ENCODE data around the gene SLF2. TPM values are rescaled to one million over a fixed set of nuclear protein-coding genes. Genes with fewer than 3 reads are reported as not detected.

SLF2 gene
- total RNA-seq, 2 donors from 2014 or later = 31.5 to 38.9 TPM

GRCh38 chr10:100896876-100897461 lies 15.8 kb upstream of the SLF2 start:
- H3K9ac ChIP-seq (ENCODE audit: extremely low read depth, low read length, poor library complexity, severe bottlenecking) = no peak overlapping the region
- no peaks in the 10 kb centered on the region for H3K27me3 ChIP-seq (ENCODE audit: control insufficient read depth, insufficient read depth, low read length, poor library complexity, severe bottlenecking)
- H3K4me1 Mint-ChIP-seq = peaks cover 8% of the 10 kb centered on the region
- DNase-seq = no peak
- H3K36me3 ChIP-seq (ENCODE audit: control insufficient read depth, insufficient read depth, low read length) = no peaks in the 10 kb centered on the region
- H3K36me3 Mint-ChIP-seq (ENCODE audit: low read depth) = no peaks in the 10 kb centered on the region
- no peaks in the 10 kb centered on the region for H3K9me3 Mint-ChIP-seq
- no peak overlapping the region for H3K4me3 Mint-ChIP-seq
- no peak overlapping the region for H3K27ac Mint-ChIP-seq
- peaks cover 14% of the 10 kb centered on the region for H3K27me3 Mint-ChIP-seq (ENCODE audit: insufficient read depth)
- TF ChIP-seq CTCF (conservative IDR thresholded peaks at IDR 0.05) = no peak
- WGBS, 2 experiments (ENCODE audit: insufficient coverage in 1 of 2, insufficient read length in 1 of 2) = 67 to 86% methylated on average over 3 to 7 of the region's 7 CpGs
- H3K9me3 ChIP-seq (ENCODE audit: control insufficient read depth, low read length) = no peaks in the 10 kb centered on the region
- no peaks in the 10 kb centered on the region for H3K4me1 ChIP-seq (ENCODE audit: control insufficient read depth, insufficient read depth, low read length)
- no peak overlapping the region for H3K27ac ChIP-seq (ENCODE audit: low read depth, low read length)
- H3K4me3 ChIP-seq (ENCODE audit: low read length) = no peak overlapping the region

- no peak overlapping the region for H3K4me3 ChIP-seq (ENCODE audit: low read length)
- Mint-ChIP-seq H3K9me3 (no peaks in the 10 kb centered on the region), H3K27me3 (ENCODE audit: insufficient read depth) (peaks cover 14% of the 10 kb centered on the region), H3K27ac (no peak overlapping the region), H3K4me1 (peaks cover 8% of the 10 kb centered on the region), H3K36me3 (ENCODE audit: low read depth) (no peaks in the 10 kb centered on the region), H3K4me3 (no peak overlapping the region)
- no peaks in the 10 kb centered on the region for H3K9me3 ChIP-seq (ENCODE audit: control insufficient read depth, low read length)
- H3K27ac ChIP-seq (ENCODE audit: low read depth, low read length) = no peak overlapping the region
- TF ChIP-seq CTCF (conservative IDR thresholded peaks at IDR 0.05) = no peak
- no peak overlapping the region for H3K9ac ChIP-seq (ENCODE audit: extremely low read depth, low read length, poor library complexity, severe bottlenecking)
- no peaks in the 10 kb centered on the region for H3K36me3 ChIP-seq (ENCODE audit: control insufficient read depth, insufficient read depth, low read length)
- 71% methylated on average over 1 of the region's 1 CpG; no CpG with 5 or more reads in 1 of the 2 experiments for WGBS, 2 experiments (ENCODE audit: insufficient coverage in 1 of 2, insufficient read length in 1 of 2)
- no peaks in the 10 kb centered on the region for H3K4me1 ChIP-seq (ENCODE audit: control insufficient read depth, insufficient read depth, low read length)
- DNase-seq = no peak
- H3K27me3 ChIP-seq (ENCODE audit: control insufficient read depth, insufficient read depth, low read length, poor library complexity, severe bottlenecking) = no peaks in the 10 kb centered on the region
Observed at GRCh38 chr10:100897976-100898375, 14.8 kb upstream of the SLF2 start.

- no peaks in the 10 kb centered on the region for H3K27me3 ChIP-seq (ENCODE audit: control insufficient read depth, insufficient read depth, low read length, poor library complexity, severe bottlenecking)
- WGBS, 2 experiments (ENCODE audit: insufficient coverage in 1 of 2, insufficient read length in 1 of 2) = 77% methylated on average over 4 of the region's 4 CpGs; no CpG with 5 or more reads in 1 of the 2 experiments
- Mint-ChIP-seq H3K9me3 (no peaks in the 10 kb centered on the region), H3K27me3 (ENCODE audit: insufficient read depth) (peaks cover 14% of the 10 kb centered on the region), H3K4me3 (no peak overlapping the region), H3K4me1 (peaks cover 8% of the 10 kb centered on the region), H3K36me3 (ENCODE audit: low read depth) (no peaks in the 10 kb centered on the region), H3K27ac (no peak overlapping the region)
- DNase-seq = no peak
- H3K36me3 ChIP-seq (ENCODE audit: control insufficient read depth, insufficient read depth, low read length) = no peaks in the 10 kb centered on the region
- H3K9me3 ChIP-seq (ENCODE audit: control insufficient read depth, low read length) = no peaks in the 10 kb centered on the region
- no peak overlapping the region for H3K4me3 ChIP-seq (ENCODE audit: low read length)
- H3K27ac ChIP-seq (ENCODE audit: low read depth, low read length) = no peak overlapping the region
- TF ChIP-seq CTCF (conservative IDR thresholded peaks at IDR 0.05) = no peak
- no peak overlapping the region for H3K9ac ChIP-seq (ENCODE audit: extremely low read depth, low read length, poor library complexity, severe bottlenecking)
- no peaks in the 10 kb centered on the region for H3K4me1 ChIP-seq (ENCODE audit: control insufficient read depth, insufficient read depth, low read length)
Observed at GRCh38 chr10:100899171-100899570, 13.6 kb upstream of the SLF2 start.
